IMR-90 (cell line): ENCODE measurements around the gene DHCR24. TPM values are rescaled to one million over a fixed set of nuclear protein-coding genes. Genes with fewer than 3 reads are reported as not detected.

ENCODE experiments used
- BHLHE40 ChIP-seq: fragments of 150-350 bp; IDR thresholded peaks from 2 replicates; pipeline ENCODE4 v1.6.1; 2016; ENCODE audit warnings: mild to moderate bottlenecking, low read depth, low read length
- MXI1 ChIP-seq: IDR thresholded peaks from 2 replicates; pipeline ENCODE4 v1.6.1; 2012; ENCODE audit warnings: low read depth, mild to moderate bottlenecking, low read length, moderate library complexity, borderline replicate concordance
- NFE2L2 ChIP-seq: fragments of 150-350 bp; IDR thresholded peaks from 2 replicates; pipeline ENCODE4 v1.6.1; 2016; ENCODE audit warnings: low read depth, mild to moderate bottlenecking, low read length
- POLR2A ChIP-seq: IDR thresholded peaks from 2 replicates; pipeline ENCODE4 v1.6.1; 2012; ENCODE audit warnings: mild to moderate bottlenecking, low read depth, low read length
- RCOR1 ChIP-seq: IDR thresholded peaks from 2 replicates; pipeline ENCODE4 v1.6.1; 2012; ENCODE audit warnings: mild to moderate bottlenecking, low read length, improper control_type of control experiment; ENCODE audit not compliant: insufficient replicate concordance
- polyA plus RNA-seq, 3 experiments: library from polyadenylated mRNA; depleted of rRNA; stranded (reverse); fragments of >200 nt; gene quantifications; 2 replicates each; pipeline ENCODE4 v1.2.3, GENCODE V29; 2012; ENCODE audit warnings: low replicate concordance in 1 of 3
- total RNA-seq: library from RNA; depleted of rRNA; stranded (reverse); fragments of >200 nt; gene quantifications from 2 replicates; pipeline ENCODE4 v1.2.3, GENCODE V29; 2012
- TF ChIP-seq, protein P1 (sequence below): fragments of 150-350 bp; IDR thresholded peaks from 2 replicates; pipeline ENCODE4 v1.6.1; 2016; ENCODE audit warnings: low read depth, mild to moderate bottlenecking, low read length, moderate library complexity, borderline replicate concordance

Gene DHCR24
- total and polyA plus RNA-seq, 2 of the 4 experiments (the other 2 are of a cell fraction), result 130 to 194 TPM

DNA sequence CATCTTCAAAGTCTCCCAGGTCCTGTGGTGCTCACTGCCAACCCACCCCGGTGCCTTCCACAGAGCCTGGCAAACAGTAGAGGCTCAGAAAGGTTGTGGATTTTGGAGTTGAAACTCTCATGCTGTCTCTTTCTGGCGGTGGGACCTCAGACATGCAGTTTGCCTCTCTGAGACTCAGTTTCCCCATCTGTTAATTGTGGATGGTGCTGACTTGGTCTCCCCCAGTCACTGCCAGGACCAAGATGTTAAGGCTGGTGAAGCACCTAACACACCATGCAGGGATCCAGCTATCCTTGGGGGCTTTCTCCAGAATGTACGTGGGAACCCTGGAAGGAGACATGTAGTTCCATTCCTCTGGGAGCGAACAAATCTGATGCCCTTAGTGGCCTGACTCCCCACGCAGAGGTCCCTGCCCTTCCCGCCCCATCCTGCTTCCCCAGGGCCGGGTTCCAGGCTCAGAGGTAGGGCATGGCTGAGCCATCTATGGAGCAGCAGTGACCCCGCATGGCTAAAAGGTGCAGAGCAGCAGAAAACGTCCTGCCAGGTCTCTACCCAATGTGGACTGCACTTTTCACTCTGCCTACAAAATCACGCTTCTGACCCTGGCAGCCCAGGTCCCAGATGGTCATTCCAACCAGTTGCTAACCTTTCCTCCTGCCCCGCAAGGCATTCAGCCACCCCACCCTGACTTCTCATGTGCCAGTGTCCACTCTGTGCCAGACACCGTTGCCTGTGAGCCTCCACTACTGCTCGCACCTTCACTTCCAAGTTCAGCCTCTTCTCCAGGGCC is 76.6 kb downstream of the DHCR24 start (continued):
- no peak for TF ChIP-seq RCOR1
- no peak for TF ChIP-seq NFE2L2
- TF ChIP-seq POLR2A, result peak; percentile 44; the same call in 1 of the 2 replicates
- TF ChIP-seq MXI1, result no peak
- TF ChIP-seq, protein P1, sequence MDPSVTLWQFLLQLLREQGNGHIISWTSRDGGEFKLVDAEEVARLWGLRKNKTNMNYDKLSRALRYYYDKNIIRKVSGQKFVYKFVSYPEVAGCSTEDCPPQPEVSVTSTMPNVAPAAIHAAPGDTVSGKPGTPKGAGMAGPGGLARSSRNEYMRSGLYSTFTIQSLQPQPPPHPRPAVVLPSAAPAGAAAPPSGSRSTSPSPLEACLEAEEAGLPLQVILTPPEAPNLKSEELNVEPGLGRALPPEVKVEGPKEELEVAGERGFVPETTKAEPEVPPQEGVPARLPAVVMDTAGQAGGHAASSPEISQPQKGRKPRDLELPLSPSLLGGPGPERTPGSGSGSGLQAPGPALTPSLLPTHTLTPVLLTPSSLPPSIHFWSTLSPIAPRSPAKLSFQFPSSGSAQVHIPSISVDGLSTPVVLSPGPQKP, result no peak
- TF ChIP-seq BHLHE40, result no peak
